A549 (cell line): ENCODE measurements around the gene ABCF1. TPM values are rescaled to one million over a fixed set of nuclear protein-coding genes. Genes with fewer than 3 reads are reported as not detected.

ENCODE experiments used
- ATAC-seq, 2 experiments: fragments of 200-7000 bp in 1 of 2; fragments of >200 bp in 1 of 2; cut with Nextera tagmentation in 1 of 2; cut with Tn5 transposase in 1 of 2; 3 replicates each; pipeline versions ENCODE4 v1.8.0 to v1.9.1; 2018 to 2020; ENCODE audit warnings: mild to moderate bottlenecking in 1 of 2, moderate library complexity in 1 of 2
- CTCF ChIA-PET: fragments of 300-600 bp; sonication (Branson Sonifier 250); formaldehyde crosslinking; extraction: SDS; loops from one replicate; lab custom pipeline; 2021; ENCODE audit warnings: antibody characterized with exemption, inconsistent platforms; lab: Yijun Ruan, JAX
- POLR2A ChIA-PET: fragments of 350-600 bp; formaldehyde crosslinking; extraction: SDS; loops from one replicate; lab custom pipeline; 2021; ENCODE audit warnings: antibody characterized with exemption, inconsistent platforms; lab: Yijun Ruan, JAX
- DNase-seq, 2 experiments: peaks; one replicate each; pipeline versions ENCODE4 v3.0.0 to v3.0.0-alpha.2; 2011 to 2016; ENCODE audit warnings: low read depth in 1 of 2, low spot score in 1 of 2
- FAIRE-seq: peaks from 2 replicates; lab custom pipeline; 2011; peaks lifted over from hg19 to GRCh38; lab: Jason Lieb, UNC
- H3K27ac ChIP-seq, 2 experiments: fragments of >200 bp; sonication (Bioruptor Twin); formaldehyde crosslinking; 3 replicates each; pipeline ENCODE4 v1.5.1; 2016 to 2017
- H3K4me1 ChIP-seq: fragments of >200 bp; sonication (Bioruptor Twin); formaldehyde crosslinking; 3 replicates; pipeline ENCODE4 v1.6.1; 2016
- H3K4me2 ChIP-seq: fragments of >200 bp; sonication (Bioruptor Twin); formaldehyde crosslinking; 3 replicates; pipeline ENCODE4 v1.6.1; 2016
- H3K4me3 ChIP-seq: fragments of >200 bp; sonication (Bioruptor Twin); formaldehyde crosslinking; 3 replicates; pipeline ENCODE4 v1.5.1; 2016
- H3K9me3 ChIP-seq: fragments of >200 bp; sonication (Bioruptor Twin); formaldehyde crosslinking; 3 replicates; pipeline ENCODE4 v1.6.1; 2016
- BCL3 ChIP-seq: fragments of >200 bp; sonication (Bioruptor Twin); formaldehyde crosslinking; IDR thresholded peaks from 3 replicates; pipeline ENCODE4 v1.6.1; 2016
- CEBPB ChIP-seq, 2 experiments: fragments of >200 bp in 1 of 2; sonication (Bioruptor Twin) in 1 of 2; formaldehyde crosslinking in 1 of 2; IDR thresholded peaks; 2 replicates each; pipeline ENCODE4 v1.6.1; 2012 to 2016
- E2F6 ChIP-seq: IDR thresholded peaks from 2 replicates; pipeline ENCODE4 v1.6.1; 2012; ENCODE audit warnings: low read depth, borderline replicate concordance
- EP300 ChIP-seq, 2 experiments: fragments of >200 bp; sonication (Bioruptor Twin); formaldehyde crosslinking; IDR thresholded peaks; 2 replicates in 1 of 2; 3 replicates in 1 of 2; pipeline ENCODE4 v1.6.1; 2016 to 2017
- ESRRA ChIP-seq: fragments of 150-350 bp; IDR thresholded peaks from 2 replicates; pipeline ENCODE4 v1.6.1; 2014; ENCODE audit warnings: mild to moderate bottlenecking, low read length, borderline replicate concordance
- FOXS1 ChIP-seq: fragments of 250-450 bp; sonication (Bioruptor Pico); IDR thresholded peaks from 2 replicates; pipeline ENCODE4 v1.5.0; 2020; ENCODE audit warnings: mild to moderate bottlenecking, moderate library complexity
- HDAC2 ChIP-seq: fragments of 200-600 bp; sonication (generic); IDR thresholded peaks from 2 replicates; pipeline ENCODE4 v1.6.1; 2016
- HEYL ChIP-seq: fragments of 250-450 bp; sonication (Bioruptor Pico); IDR thresholded peaks from 2 replicates; pipeline ENCODE4 v1.8.0; 2021; ENCODE audit warnings: mild to moderate bottlenecking, moderate library complexity
- HMGXB4 ChIP-seq: fragments of 250-450 bp; sonication (Bioruptor Pico); IDR thresholded peaks from 2 replicates; pipeline ENCODE4 v1.5.0; 2021; ENCODE audit warnings: mild to moderate bottlenecking, moderate library complexity, borderline replicate concordance
- KDM5A ChIP-seq: fragments of 200-600 bp; sonication (generic); IDR thresholded peaks from 2 replicates; pipeline ENCODE4 v1.6.1; 2016; ENCODE audit warnings: antibody characterized with exemption, mild to moderate bottlenecking
- MAFK ChIP-seq: fragments of 450-650 bp; IDR thresholded peaks from 2 replicates; pipeline ENCODE4 v1.6.1; 2014; ENCODE audit not compliant: partially characterized antibody
- MAX ChIP-seq: IDR thresholded peaks from 2 replicates; pipeline ENCODE4 v1.6.1; 2012
- MAZ ChIP-seq: fragments of 150-350 bp; IDR thresholded peaks from 2 replicates; pipeline ENCODE4 v1.6.1; 2014; ENCODE audit warnings: antibody characterized with exemption, low read depth, low read length, borderline replicate concordance
- MYC ChIP-seq: IDR thresholded peaks from 2 replicates; pipeline ENCODE4 v1.6.1; 2012; ENCODE audit warnings: mild to moderate bottlenecking, inconsistent platforms, low read length, improper control_type of control experiment, borderline replicate concordance
- NFE2L2 ChIP-seq: fragments of 150-350 bp; conservative IDR thresholded peaks from 2 replicates; pipeline ENCODE4 v1.6.1; 2014; ENCODE audit warnings: low read length
- PHF8 ChIP-seq: fragments of 200-600 bp; sonication (generic); IDR thresholded peaks from 2 replicates; pipeline ENCODE4 v1.6.1; 2016; ENCODE audit warnings: low read depth, mild to moderate bottlenecking, antibody characterized with exemption, moderate library complexity, borderline replicate concordance
- POLR2A ChIP-seq: IDR thresholded peaks from 2 replicates; pipeline ENCODE4 v1.6.1; 2012; ENCODE audit warnings: mild to moderate bottlenecking, low read length
- RAD21 ChIP-seq, 2 experiments: fragments of >200 bp in 1 of 2; sonication (Bioruptor Twin) in 1 of 2; formaldehyde crosslinking in 1 of 2; IDR thresholded peaks in 1 of 2; conservative IDR thresholded peaks in 1 of 2; 2 replicates in 1 of 2; 3 replicates in 1 of 2; pipeline ENCODE4 v1.6.1; 2012 to 2018; ENCODE audit warnings: inconsistent platforms in 1 of 2
- RFX5 ChIP-seq: fragments of 450-650 bp; IDR thresholded peaks from 2 replicates; pipeline ENCODE4 v1.7.1; 2014; ENCODE audit warnings: antibody characterized with exemption, mild to moderate bottlenecking, moderate library complexity
- RNF2 ChIP-seq: fragments of 200-600 bp; sonication (generic); IDR thresholded peaks from 2 replicates; pipeline ENCODE4 v1.6.1; 2016; ENCODE audit warnings: low read depth, mild to moderate bottlenecking, antibody characterized with exemption, moderate library complexity, borderline replicate concordance
- SMC3 ChIP-seq: fragments of >200 bp; sonication (Bioruptor Twin); formaldehyde crosslinking; IDR thresholded peaks from 3 replicates; pipeline ENCODE4 v1.6.1; 2018; ENCODE audit warnings: inconsistent platforms
- TFCP2L1 ChIP-seq: fragments of 250-450 bp; sonication (Bioruptor Pico); IDR thresholded peaks from 2 replicates; pipeline ENCODE4 v1.5.0; 2021; ENCODE audit warnings: mild to moderate bottlenecking
- ZC3H11A ChIP-seq: fragments of 450-650 bp; IDR thresholded peaks from 2 replicates; pipeline ENCODE4 v1.6.1; 2014; ENCODE audit warnings: antibody characterized with exemption, mild to moderate bottlenecking
- ZFP36 ChIP-seq: fragments of 450-650 bp; IDR thresholded peaks from 2 replicates; pipeline ENCODE4 v1.6.1; 2014; ENCODE audit warnings: borderline replicate concordance; ENCODE audit not compliant: partially characterized antibody
- WGBS: methylation state at CpG from one replicate; pipeline ENCODE4 v1.1.6; 2017; ENCODE audit errors: missing lambda C conversion rate; 5-methylcytosine and 5-hydroxymethylcytosine counted together
- polyA plus RNA-seq, 4 experiments: library from polyadenylated mRNA; depleted of rRNA in 3 of 4; stranded (reverse); fragments of >200 nt; fragmentation: RNase III in 1 of 4; extraction: RNeasy Plus Mini Kit Qiagen cat#74134 plus additional on column Dnase treatment in 1 of 4; gene quantifications; 2 replicates in 3 of 4; 3 replicates in 1 of 4; pipeline ENCODE4 v1.2.3, GENCODE V29; 2011 to 2017

Gene ABCF1
- polyA plus RNA-seq, 2 of the 4 experiments (the other 2 are of a cell fraction), result 31.0 to 72.0 TPM

- Histone ChIP-seq H3K27ac (peak within 1 kb of the TSS; percentile 94 to 97), H3K4me2 (peak within 1 kb of the TSS; percentile 100), H3K4me1 (peaks cover 26% of the 10 kb centered on the region), H3K9me3 (no peaks in the 10 kb centered on the region), H3K4me3 (peak within 1 kb of the TSS; percentile 88)
- TF ChIP-seq TFCP2L1 (no peak), HEYL (CRISPR knock-in tag) (no peak), ZFP36 (no peak), ESRRA (no peak), POLR2A (peak; percentile 79), MAX (peak; percentile 73), FOXS1 (CRISPR knock-in tag) (no peak), RAD21 (conservative IDR thresholded peaks at IDR 0.05 in 1 of 2, IDR thresholded peaks at IDR 0.05 in 1 of 2) (no peak), SMC3 (no peak), E2F6 (0 out of 2 replicates have a peak, but pooled peaks have one; percentile 23), MYC (peak; percentile 73; the same call in 1 of the 2 replicates), ZC3H11A (no peak), BCL3 (0 out of 3 replicates have a peak, but pooled peaks have one; percentile 65), CEBPB (IDR thresholded peaks at IDR 0.05) (no peak), MAZ (0 out of 2 replicates have a peak, but pooled peaks have one; percentile 17), EP300 (IDR thresholded peaks at IDR 0.05) (no peak), HDAC2 (no peak; the same call in 1 of the 2 replicates), RNF2 (no peak), RFX5 (no peak), HMGXB4 (CRISPR knock-in tag) (no peak), KDM5A (peak; percentile 81), PHF8 (peak; percentile 59; the same call in 1 of the 2 replicates), NFE2L2 (no peak), MAFK (peak; percentile 60)
- ChIA-PET CTCF (interaction anchor here (0.6 to 1.3 kb wide), 3 partner anchors 8 to 105 kb away, joined by 3 to 5 read pairs (median 4); partner anchors contain the start of gene ATAT1), POLR2A (interaction anchor here (0.6 to 1.3 kb wide), 7 partner anchors 9 to 1197 kb away, joined by 3 to 7 read pairs (median 3); partner anchors contain the start of genes ABCF1, ATAT1, C6orf136 and DHX16)
- no peak for FAIRE-seq
- ATAC-seq, result peak; percentile 80 to 85
- peak; percentile 74 to 96 for DNase-seq
- WGBS, result 1% methylated on average over 34 of the region's 34 CpGs
These were observed 46.5 kb downstream of the ABCF1 start, which contains the start of gene MRPS18B for GRCh38 chr6:30617565-30618269. Gene MRPS18B, plus strand, starts transcription at chr6:30617840. Its CDS starts 26 bp downstream, at chr6:30617866.
